EL (cell line): ENCODE results near the gene PDE3A.

Experiments used
- DNase-seq: peaks from one replicate; pipeline ENCODE4 v3.0.0-alpha.2; 2016

Gene PDE3A

DNA sequence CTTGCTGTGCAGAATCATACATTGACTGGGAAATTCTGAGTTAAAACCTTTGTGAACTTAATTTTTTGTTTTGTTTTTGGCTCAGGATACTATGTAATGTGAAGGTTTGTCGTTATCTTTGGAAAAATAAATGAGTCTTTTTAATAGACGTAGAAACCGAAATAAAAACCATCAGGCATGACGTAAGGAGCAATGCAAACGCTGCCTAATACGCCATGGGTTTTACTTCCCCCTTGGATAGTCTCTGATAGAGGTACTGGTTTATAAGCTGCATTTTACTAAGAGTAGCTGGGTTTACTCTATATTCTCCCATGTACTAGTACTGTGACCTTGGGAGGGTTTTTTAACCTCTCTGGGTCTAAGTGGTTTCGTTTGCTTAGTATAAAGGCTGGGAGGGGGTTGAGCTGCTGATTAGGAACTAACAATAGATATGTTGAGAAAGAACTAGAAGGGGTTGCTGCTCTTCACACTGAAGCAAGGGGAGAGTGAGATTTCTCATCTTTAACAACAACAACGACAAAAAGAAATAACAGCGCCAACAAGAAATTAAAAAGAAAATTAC, 260.0 kb downstream of the PDE3A start:
- DNase-seq = no peak

- DNase-seq = no peak
These were observed 260.7 kb downstream of the PDE3A start for GRCh38 chr12:20628999-20629398.

DNA sequence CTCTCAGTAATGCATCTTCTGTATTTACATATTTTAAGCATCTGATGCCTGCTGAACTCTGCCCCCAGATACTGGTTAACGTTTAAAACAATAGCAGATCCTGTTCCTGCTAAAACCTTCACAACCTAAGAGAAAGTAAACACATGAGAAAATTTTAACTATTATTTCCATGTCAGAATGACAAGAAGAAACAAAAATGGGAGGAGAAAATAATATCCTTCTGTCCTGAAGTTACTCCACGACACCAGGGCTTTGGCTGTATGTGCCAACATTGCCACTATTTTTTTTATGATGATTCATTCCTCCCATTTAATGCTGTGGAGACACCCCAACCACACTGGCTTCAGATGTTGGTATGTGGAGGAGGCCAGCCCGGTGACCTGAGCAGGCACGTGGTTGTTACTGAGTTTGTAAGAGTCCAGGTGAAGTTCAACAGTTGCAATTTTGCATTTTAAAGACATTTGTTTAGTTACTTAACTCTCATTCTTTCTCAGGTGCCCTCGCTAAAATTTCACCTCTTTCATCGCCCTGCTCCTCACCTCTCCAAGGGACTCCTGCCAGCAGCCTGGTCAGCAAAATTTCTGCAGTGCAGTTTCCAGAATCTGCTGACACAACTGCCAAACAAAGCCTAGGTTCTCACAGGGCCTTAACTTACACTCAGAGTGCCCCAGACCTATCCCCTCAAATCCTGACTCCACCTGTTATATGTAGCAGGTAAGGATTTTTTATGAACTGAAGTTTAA, 261.2 kb downstream of the PDE3A start:
- peak; percentile 44 for DNase-seq

DNA sequence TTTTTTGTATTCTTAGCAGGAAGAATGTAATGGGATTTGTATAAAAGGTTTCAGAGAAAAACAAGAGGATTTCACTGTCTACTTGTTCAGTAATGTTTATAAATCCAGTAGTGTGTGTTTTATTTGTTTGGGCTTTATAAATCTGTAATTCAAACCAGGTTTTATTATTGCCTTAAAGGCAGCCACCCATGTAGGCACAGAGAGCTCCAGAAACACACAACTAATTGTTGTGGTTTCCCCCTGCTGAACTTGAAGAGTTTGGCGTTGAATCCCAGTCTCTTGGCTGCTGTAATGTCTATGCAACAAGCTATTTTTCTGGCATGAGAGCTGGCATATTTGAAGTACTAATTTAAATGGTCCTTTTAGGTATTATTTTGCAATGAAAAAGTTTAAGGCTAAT, 263.4 kb downstream of the PDE3A start:
- no peak for DNase-seq

DNA sequence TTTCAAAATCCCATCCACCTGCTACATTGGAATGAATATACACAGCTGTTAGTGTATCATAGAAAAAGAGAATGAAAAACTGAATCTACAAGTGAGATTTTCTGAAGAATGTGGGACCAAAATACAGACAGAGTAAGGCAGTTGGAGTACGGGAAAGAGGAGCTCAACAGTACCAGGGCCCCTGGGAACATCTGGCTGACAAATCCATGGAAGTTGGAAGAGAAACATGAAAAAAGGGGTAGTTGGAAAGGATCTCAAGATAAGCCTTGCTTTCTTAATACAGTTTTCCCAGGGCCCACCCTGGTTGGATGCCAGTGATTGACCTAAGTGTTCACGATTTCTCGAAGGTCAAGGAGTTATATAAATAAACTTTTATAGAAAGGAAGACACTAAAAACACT, 272.8 kb downstream of the PDE3A start:
- DNase-seq = no peak

DNA sequence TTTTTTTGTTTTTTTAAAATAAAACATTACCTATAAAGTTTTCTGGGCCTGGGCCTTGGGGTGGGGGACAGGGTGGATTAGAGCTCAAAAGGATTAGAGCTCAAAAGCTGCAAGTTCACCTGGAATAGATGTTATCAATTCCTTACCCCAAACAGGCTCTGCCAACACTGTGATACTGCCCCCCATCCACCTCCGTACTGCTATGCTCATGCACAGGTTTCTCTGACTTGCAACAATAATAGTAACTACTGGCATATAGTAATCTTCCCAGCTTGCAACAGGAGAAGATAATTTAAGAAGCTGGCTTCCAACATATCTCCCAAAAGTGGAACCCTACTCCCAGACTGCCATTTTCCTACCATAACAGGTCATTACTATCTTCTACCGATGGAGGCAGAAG, 275.5 kb downstream of the PDE3A start:
- no peak for DNase-seq

DNA sequence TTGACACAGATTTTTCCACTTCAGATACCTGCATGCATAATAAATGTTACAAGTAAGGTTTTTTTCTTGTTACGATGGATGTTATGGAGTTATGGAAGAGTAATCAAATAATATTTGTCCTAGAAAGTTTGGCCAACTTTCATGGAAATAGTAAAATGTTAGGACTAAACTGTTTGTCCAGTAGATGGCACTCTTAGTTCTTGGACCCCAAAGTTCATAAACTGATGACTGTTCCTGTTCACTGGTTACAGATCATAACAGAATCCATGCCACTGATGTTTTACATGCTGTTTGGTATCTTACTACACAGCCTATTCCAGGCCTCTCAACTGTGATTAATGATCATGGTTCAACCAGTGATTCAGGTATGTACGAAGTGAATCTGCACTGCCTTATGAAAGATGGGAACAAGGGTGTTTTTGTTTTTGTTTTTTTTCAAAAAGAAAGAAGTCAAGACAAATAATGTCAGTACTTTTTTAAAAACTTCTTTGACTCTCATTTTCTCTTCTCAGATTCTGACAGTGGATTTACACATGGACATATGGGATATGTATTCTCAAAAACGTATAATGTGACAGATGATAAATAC, 278.0 kb downstream of the PDE3A start:
- peak; percentile 44 for DNase-seq

- DNase-seq = peak; percentile 29
These were observed 285.5 kb downstream of the PDE3A start for GRCh38 chr12:20653871-20654270.

- no peak for DNase-seq
These were observed 288.3 kb downstream of the PDE3A start for GRCh38 chr12:20656600-20656999.

DNA sequence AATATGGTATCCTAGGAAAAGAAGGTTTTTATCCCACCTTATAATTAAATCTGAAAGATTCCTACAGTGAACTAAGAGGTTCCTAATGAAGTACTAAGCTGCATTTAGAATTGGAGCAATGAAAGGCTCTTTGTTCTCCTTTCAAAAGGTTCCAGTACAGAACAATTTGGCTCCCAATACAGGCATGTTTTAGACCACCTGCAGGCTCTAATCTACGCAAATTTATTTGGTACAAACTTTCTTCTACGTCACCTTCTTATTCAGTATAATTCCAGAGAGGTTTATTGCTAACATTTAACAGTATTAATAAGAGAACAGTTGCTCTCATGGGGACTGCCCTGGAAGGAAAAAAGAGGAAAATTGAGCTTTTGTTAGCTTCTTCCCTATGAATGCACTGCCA, 289.2 kb downstream of the PDE3A start:
- no peak for DNase-seq

- DNase-seq = no peak
These were observed 313.0 kb downstream of the PDE3A start for GRCh38 chr12:20681334-20681733.

DNA sequence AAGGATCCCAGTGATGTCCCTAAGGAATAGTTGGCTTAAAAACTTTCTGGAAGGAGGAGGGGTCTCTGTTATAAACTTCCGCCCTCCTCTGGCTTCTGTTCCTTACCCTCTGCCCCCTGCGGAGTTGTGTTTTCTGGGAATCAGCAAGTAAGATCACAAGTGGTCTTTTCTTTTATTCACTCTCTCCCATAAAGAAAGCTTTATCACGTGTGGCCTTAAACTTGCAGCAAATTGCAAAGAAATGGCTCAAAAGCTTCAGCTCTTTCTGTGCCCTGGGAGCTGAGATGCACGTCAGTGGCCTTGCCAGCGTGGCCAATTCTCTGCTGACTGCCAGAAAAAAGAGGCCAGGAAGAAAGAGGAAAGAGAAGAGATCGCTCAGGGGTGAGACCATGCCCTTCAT, 326.9 kb downstream of the PDE3A start, which contains the start of gene SLCO1C1:
Gene SLCO1C1, plus strand, starts transcription at position 101 of the 400 bp plus-strand sequence. CDS start 4,245 bp downstream, outside the sequence.
- no peak for DNase-seq

GRCh38 chr12:20696181-20696905, 328.0 kb downstream of the PDE3A start:
- DNase-seq = no peak

DNA sequence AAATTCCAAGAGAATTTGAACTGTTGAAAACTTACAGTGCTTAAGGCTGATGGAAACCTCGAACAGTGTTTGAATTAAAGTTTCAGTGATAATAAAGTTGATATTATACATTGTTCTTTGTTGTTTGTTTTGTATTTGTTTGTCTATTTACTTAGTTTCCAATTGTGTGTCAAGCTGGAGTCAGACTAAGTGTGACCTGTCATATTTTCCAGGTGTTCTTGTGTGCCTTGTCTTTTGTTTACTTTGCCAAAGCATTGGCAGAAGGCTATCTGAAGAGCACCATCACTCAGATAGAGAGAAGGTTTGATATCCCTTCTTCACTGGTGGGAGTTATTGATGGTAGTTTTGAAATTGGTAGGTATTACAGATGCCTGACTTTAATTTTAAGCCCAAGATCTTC, 332.8 kb downstream of the PDE3A start:
- no peak for DNase-seq

- no peak for DNase-seq
These were observed 336.5 kb downstream of the PDE3A start for GRCh38 chr12:20704860-20705259.

DNA sequence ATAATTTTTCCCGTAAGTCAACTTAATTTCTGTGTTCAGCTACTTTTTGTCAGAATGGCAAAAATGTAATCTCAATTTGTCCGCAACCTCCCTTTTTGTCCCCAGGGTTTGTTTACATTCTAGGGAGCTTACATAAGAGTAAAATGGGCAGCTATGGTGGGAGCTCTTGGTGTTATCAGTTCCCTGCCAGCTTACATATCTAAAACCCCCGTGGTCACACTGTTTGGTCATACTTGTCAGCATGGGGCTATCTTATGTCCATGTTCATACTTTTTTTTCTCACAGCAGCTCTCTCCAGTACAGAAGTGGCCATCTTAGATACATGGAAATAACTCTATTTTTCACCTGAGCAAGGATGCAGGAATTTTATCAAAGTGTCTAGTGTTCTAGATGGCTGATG, 343.5 kb downstream of the PDE3A start:
- DNase-seq = no peak

DNA sequence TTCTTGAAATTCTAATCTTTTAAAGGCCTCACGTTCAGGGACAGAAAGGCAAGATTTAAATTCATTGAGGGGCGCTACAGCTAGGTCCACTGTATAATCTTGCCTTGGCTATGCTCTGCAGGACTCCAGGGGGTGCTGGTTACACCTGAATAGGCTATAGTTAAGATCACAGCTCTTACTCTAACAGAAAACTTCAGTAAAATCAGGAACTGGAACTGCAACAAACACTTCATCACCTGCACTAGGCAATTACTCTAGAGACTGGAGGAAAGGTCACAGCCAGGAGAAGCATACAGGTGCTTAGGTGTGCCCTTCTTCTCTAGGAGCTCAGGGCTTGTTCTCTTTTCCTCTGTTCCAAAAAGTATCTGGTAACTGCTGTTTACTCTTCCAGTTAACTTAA, 347.7 kb downstream of the PDE3A start:
- no peak for DNase-seq

DNA sequence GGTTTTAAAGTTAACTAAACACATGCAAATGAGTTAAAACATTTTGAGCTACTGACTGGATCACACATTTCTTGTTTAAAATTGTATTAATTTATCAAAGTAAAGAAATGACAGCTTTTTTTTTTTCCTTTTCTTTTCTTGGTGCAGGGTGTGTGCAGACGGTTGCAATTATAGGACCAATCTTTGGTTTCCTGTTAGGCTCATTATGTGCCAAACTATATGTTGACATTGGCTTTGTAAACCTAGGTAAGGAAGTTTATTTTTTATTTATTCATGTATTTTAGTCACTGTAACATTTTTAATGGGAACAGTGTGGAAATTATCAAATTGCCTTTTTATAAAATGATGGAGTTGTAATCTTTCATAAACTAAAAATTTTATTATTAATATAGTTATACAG, 348.6 kb downstream of the PDE3A start:
- DNase-seq = no peak

- DNase-seq = no peak
These were observed 350.0 kb downstream of the PDE3A start for GRCh38 chr12:20718294-20718693.

DNA sequence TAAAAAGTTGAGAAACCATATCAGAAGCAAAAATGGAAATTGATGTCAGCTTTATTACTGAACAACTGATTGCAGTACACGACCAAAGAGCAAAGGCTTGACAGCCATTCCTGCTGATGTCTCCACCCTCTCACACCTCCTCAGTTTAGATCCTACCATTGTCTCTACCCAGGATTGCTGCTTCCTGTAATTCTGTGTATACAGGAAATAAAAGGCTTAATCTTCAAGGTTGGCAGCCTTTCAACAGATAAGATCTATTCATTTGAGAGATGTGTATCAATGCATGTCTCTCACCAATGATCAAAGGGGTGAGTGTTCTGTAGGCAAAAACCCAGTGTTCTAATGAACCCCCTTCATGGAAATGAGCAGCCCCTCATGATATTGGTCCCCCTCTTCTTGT, 353.8 kb downstream of the PDE3A start:
- no peak for DNase-seq

DNA sequence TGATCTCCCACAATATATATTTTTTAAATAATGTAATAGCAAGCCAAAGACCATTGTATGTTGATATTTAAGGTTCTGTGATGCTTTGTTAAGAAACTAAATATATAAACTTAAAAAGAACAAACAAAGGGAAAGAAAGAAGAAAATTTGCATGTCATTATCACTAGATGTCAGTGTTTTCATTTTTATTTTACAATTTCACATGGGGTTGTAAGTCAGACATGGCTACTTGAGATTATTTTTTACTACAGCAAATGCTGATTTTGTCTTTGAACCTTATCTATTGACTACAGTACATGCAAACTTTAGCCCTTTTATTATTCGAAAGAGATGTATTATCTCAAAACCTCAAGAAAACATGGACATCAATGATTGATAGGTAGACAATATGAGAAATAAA, 362.9 kb downstream of the PDE3A start:
- no peak for DNase-seq
